WTC11 (cell line): Measurements from ENCODE around the gene NOTUM. TPM values are rescaled to one million over a fixed set of nuclear protein-coding genes. Genes with fewer than 3 reads are reported as not detected.

Experiments
- ATAC-seq: fragments of 200-7000 bp; cut with Tn5 transposase; 2 replicates; pipeline ENCODE4 v1.10.0; 2021; ENCODE audit warnings: mild to moderate bottlenecking, moderate library complexity
- CTCF ChIA-PET: fragments of 300-600 bp; sonication (Branson Sonifier 250); formaldehyde crosslinking; loops from one replicate; lab custom pipeline; 2021; ENCODE audit warnings: antibody characterized with exemption; lab: Charles Lee
- POLR2A ChIA-PET: fragments of 350-600 bp; sonication (Branson Sonifier 250); formaldehyde crosslinking; loops from one replicate; lab custom pipeline; 2021; ENCODE audit warnings: antibody characterized with exemption; lab: Charles Lee
- DNase-seq: peaks from one replicate; pipeline ENCODE4 v3.0.0; 2021; ENCODE audit warnings: low spot score
- H3K27ac Mint-ChIP-seq: 2 replicates; pipeline ENCODE4 v1.8.0; 2021; ENCODE audit warnings: mixed read lengths
- H3K27me3 Mint-ChIP-seq: 2 replicates; pipeline ENCODE4 v1.8.0; 2021; ENCODE audit warnings: low read depth, mild to moderate bottlenecking, moderate library complexity, mixed read lengths
- H3K36me3 Mint-ChIP-seq: 2 replicates; pipeline ENCODE4 v1.8.0; 2021; ENCODE audit warnings: mixed read lengths
- H3K4me1 Mint-ChIP-seq: 2 replicates; pipeline ENCODE4 v1.8.0; 2022; ENCODE audit warnings: mixed read lengths
- H3K4me3 Mint-ChIP-seq: 2 replicates; pipeline ENCODE4 v1.8.0; 2021; ENCODE audit warnings: mild to moderate bottlenecking, moderate library complexity, mixed read lengths
- H3K9me3 Mint-ChIP-seq: 2 replicates; pipeline ENCODE4 v1.8.0; 2021; ENCODE audit warnings: mixed read lengths
- ATF3 ChIP-seq: sonication (generic); formaldehyde crosslinking; conservative IDR thresholded peaks from 2 replicates; pipeline ENCODE4 v1.8.1; 2022; ENCODE audit warnings: mild to moderate bottlenecking, missing genetic modification reagents
- ERG ChIP-seq: fragments of 250-450 bp; sonication (Bioruptor Pico); IDR thresholded peaks from 2 replicates; pipeline ENCODE4 v1.8.0; 2021; ENCODE audit warnings: mild to moderate bottlenecking
- FOXK1 ChIP-seq: sonication (generic); formaldehyde crosslinking; IDR thresholded peaks from 2 replicates; pipeline ENCODE4 v1.8.0; 2022; ENCODE audit warnings: mild to moderate bottlenecking, moderate library complexity, missing genetic modification reagents
- FOXP1 ChIP-seq: sonication (generic); formaldehyde crosslinking; IDR thresholded peaks from 2 replicates; pipeline ENCODE4 v1.8.0; 2022; ENCODE audit warnings: missing genetic modification reagents, mild to moderate bottlenecking, moderate library complexity, borderline replicate concordance
- GTF2I ChIP-seq: fragments of 250-450 bp; sonication (Bioruptor Pico); conservative IDR thresholded peaks from 2 replicates; pipeline ENCODE4 v1.4.0; 2021; ENCODE audit warnings: mild to moderate bottlenecking
- IRF1 ChIP-seq: sonication (generic); formaldehyde crosslinking; IDR thresholded peaks from 2 replicates; pipeline ENCODE4 v1.8.0; 2023; ENCODE audit warnings: missing genetic modification reagents
- JAZF1 ChIP-seq: fragments of 250-450 bp; sonication (Bioruptor Pico); IDR thresholded peaks from 2 replicates; pipeline ENCODE4 v1.9.0; 2021; ENCODE audit warnings: moderate library complexity, mild to moderate bottlenecking, inconsistent platforms
- JUN ChIP-seq: sonication (generic); formaldehyde crosslinking; IDR thresholded peaks from 2 replicates; pipeline ENCODE4 v1.8.0; 2023; ENCODE audit warnings: mild to moderate bottlenecking, missing genetic modification reagents
- KAT7 ChIP-seq: sonication (generic); formaldehyde crosslinking; IDR thresholded peaks from 2 replicates; pipeline ENCODE4 v1.8.1; 2023; ENCODE audit warnings: missing genetic modification reagents, mild to moderate bottlenecking, borderline replicate concordance
- MAX ChIP-seq: sonication (generic); formaldehyde crosslinking; IDR thresholded peaks from 2 replicates; pipeline ENCODE4 v1.8.0; 2022; ENCODE audit warnings: mild to moderate bottlenecking, missing genetic modification reagents
- MXD4 ChIP-seq: fragments of 250-450 bp; sonication (Bioruptor Pico); IDR thresholded peaks from 2 replicates; pipeline ENCODE4 v1.8.0; 2021; ENCODE audit warnings: mild to moderate bottlenecking, moderate library complexity, borderline replicate concordance
- NR2C2 ChIP-seq: sonication (generic); formaldehyde crosslinking; IDR thresholded peaks from 2 replicates; pipeline ENCODE4 v1.8.0; 2022; ENCODE audit warnings: mild to moderate bottlenecking, missing genetic modification reagents
- NR3C1 ChIP-seq: sonication (generic); formaldehyde crosslinking; conservative IDR thresholded peaks from 2 replicates; pipeline ENCODE4 v1.8.1; 2023; ENCODE audit warnings: low read depth, mild to moderate bottlenecking, missing genetic modification reagents
- TEAD4 ChIP-seq: sonication (generic); formaldehyde crosslinking; IDR thresholded peaks from 2 replicates; pipeline ENCODE4 v1.8.0; 2022; ENCODE audit warnings: mild to moderate bottlenecking, missing genetic modification reagents
- USF1 ChIP-seq: sonication (generic); formaldehyde crosslinking; IDR thresholded peaks from 2 replicates; pipeline ENCODE4 v1.8.0; 2022; ENCODE audit warnings: mild to moderate bottlenecking, missing genetic modification reagents
- ZBTB21 ChIP-seq: sonication (generic); formaldehyde crosslinking; IDR thresholded peaks from 2 replicates; pipeline ENCODE4 v1.8.1; 2023; ENCODE audit warnings: mild to moderate bottlenecking, missing genetic modification reagents, borderline replicate concordance
- ZNF138 ChIP-seq: sonication (generic); formaldehyde crosslinking; conservative IDR thresholded peaks from 2 replicates; pipeline ENCODE4 v1.8.1; 2022; ENCODE audit warnings: mild to moderate bottlenecking, moderate library complexity, missing genetic modification reagents
- ZNF263 ChIP-seq: sonication (generic); formaldehyde crosslinking; IDR thresholded peaks from 2 replicates; pipeline ENCODE4 v1.8.1; 2022; ENCODE audit warnings: low read depth, mild to moderate bottlenecking, moderate library complexity, missing genetic modification reagents
- ZNF425 ChIP-seq: fragments of 250-450 bp; sonication (Bioruptor Pico); conservative IDR thresholded peaks from 2 replicates; pipeline ENCODE4 v1.9.0; 2021; ENCODE audit warnings: mild to moderate bottlenecking
- ZNF512 ChIP-seq: sonication (generic); formaldehyde crosslinking; IDR thresholded peaks from 2 replicates; pipeline ENCODE4 v1.8.1; 2022; ENCODE audit warnings: missing genetic modification reagents, borderline replicate concordance
- total RNA-seq: library from RNA; stranded (reverse); gene quantifications from 3 replicates; pipeline ENCODE4 v1.2.3, GENCODE V29; 2021

NOTUM gene
- total RNA-seq, 1 experiment from 2014 or later, result 1.7 TPM

GRCh38 chr17:81921996-81922565 lies 38.9 kb downstream of the NOTUM start:
- H3K4me1 Mint-ChIP-seq, result peaks cover 38% of the 10 kb centered on the region
- no peak for TF ChIP-seq ZNF425
- H3K27ac Mint-ChIP-seq, result peak overlapping the region; percentile 70
- no peaks in the 10 kb centered on the region for H3K27me3 Mint-ChIP-seq
- ATAC-seq (no peak), DNase-seq (no peak)
- no peak overlapping the region for H3K4me3 Mint-ChIP-seq
- peaks cover 10% of the 10 kb centered on the region for H3K36me3 Mint-ChIP-seq
- ChIA-PET CTCF (interaction anchor here (0.5 to 2.5 kb wide), 4 partner anchors 11 to 559 kb away, joined by 3 to 15 read pairs (median 8); partner anchors contain the start of genes DCXR and PCYT2), POLR2A (interaction anchor here (2.5 kb wide), 1 partner anchor 9 kb away, joined by 7 read pairs; no protein-coding TSS in a partner anchor)
- no peaks in the 10 kb centered on the region for H3K9me3 Mint-ChIP-seq

- H3K4me3 Mint-ChIP-seq, result no peak overlapping the region
These were observed 39.5 kb downstream of the NOTUM start for GRCh38 chr17:81921537-81921862.

GRCh38 chr17:81920612-81921536 lies 40.1 kb downstream of the NOTUM start:
- peak overlapping the region; percentile 85 for H3K27ac Mint-ChIP-seq
- no peaks in the 10 kb centered on the region for H3K9me3 Mint-ChIP-seq
- ChIA-PET CTCF (no interaction called here), POLR2A (interaction anchor here (0.8 kb wide), 1 partner anchor 226 kb away, joined by 3 read pairs; no protein-coding TSS in a partner anchor)
- peaks cover 10% of the 10 kb centered on the region for H3K36me3 Mint-ChIP-seq
- ATAC-seq, result no peak
- no peak for DNase-seq
- peaks cover 36% of the 10 kb centered on the region for H3K4me1 Mint-ChIP-seq
- no peaks in the 10 kb centered on the region for H3K27me3 Mint-ChIP-seq
- no peak overlapping the region for H3K4me3 Mint-ChIP-seq
- TF ChIP-seq GTF2I (no peak), ZNF263 (no peak), ATF3 (no peak), NR3C1 (CRISPR knock-in tag) (no peak), FOXP1 (CRISPR knock-in tag) (no peak), ZNF138 (CRISPR knock-in tag) (no peak), FOXK1 (CRISPR knock-in tag) (no peak), MAX (CRISPR knock-in tag) (no peak), IRF1 (CRISPR knock-in tag) (no peak), ERG (CRISPR knock-in tag) (no peak), JUN (CRISPR knock-in tag) (no peak)

More at GRCh38 chr17:81921537-81921862, 39.5 kb downstream of the NOTUM start:
- CTCF ChIA-PET, result no interaction called here
- no peak for TF ChIP-seq ERG (CRISPR knock-in tag)
- no peak for TF ChIP-seq USF1 (CRISPR knock-in tag)
- no peak for TF ChIP-seq NR2C2 (CRISPR knock-in tag)
- TF ChIP-seq ZBTB21, result no peak
- TF ChIP-seq JAZF1 (CRISPR knock-in tag), result no peak
- no peak for TF ChIP-seq TEAD4 (CRISPR knock-in tag)
- TF ChIP-seq MXD4 (CRISPR knock-in tag), result no peak
- TF ChIP-seq KAT7 (CRISPR knock-in tag), result no peak
- TF ChIP-seq ZNF512, result no peak
- Mint-ChIP-seq H3K9me3 (no peaks in the 10 kb centered on the region), H3K36me3 (peaks cover 10% of the 10 kb centered on the region), H3K4me1 (peaks cover 43% of the 10 kb centered on the region), H3K27ac (no peak overlapping the region), H3K27me3 (no peaks in the 10 kb centered on the region)
- ATAC-seq, result no peak
- POLR2A ChIA-PET, result no interaction called here
- no peak for DNase-seq
